GM23248 (cell line): ENCODE data around the gene GRB10. TPM values are rescaled to one million over a fixed set of nuclear protein-coding genes. Genes with fewer than 3 reads are reported as not detected.
"Not testable (repeated sequence)": the region's sequence is repeated elsewhere in the genome, so short reads cannot be mapped to it uniquely, and the experiment has no call there.

Source experiments
- DNase-seq: peaks from one replicate; pipeline ENCODE4 v3.0.0-alpha.2; 2015
- H2AFZ ChIP-seq: fragments of 200-600 bp; sonication (generic); 2 replicates; pipeline ENCODE4 v1.6.1; 2016; ENCODE audit warnings: antibody characterized with exemption
- H3F3A ChIP-seq: fragments of 200-600 bp; sonication (generic); 2 replicates; pipeline ENCODE4 v1.6.1; 2016; ENCODE audit warnings: mild to moderate bottlenecking, antibody characterized with exemption, mixed run types; ENCODE audit not compliant: insufficient read depth
- H3K27ac ChIP-seq: fragments of 200-600 bp; sonication (generic); 2 replicates; pipeline ENCODE4 v1.5.1; 2016; ENCODE audit warnings: mild to moderate bottlenecking
- H3K27me3 ChIP-seq: fragments of 200-600 bp; sonication (generic); replicated peaks from 2 replicates; pipeline ENCODE4 v1.6.1; 2016; ENCODE audit warnings: mild to moderate bottlenecking; ENCODE audit not compliant: insufficient read depth
- H3K36me3 ChIP-seq: fragments of 200-600 bp; sonication (generic); 2 replicates; pipeline ENCODE4 v1.6.1; 2016; ENCODE audit warnings: low read depth, mild to moderate bottlenecking
- H3K4me1 ChIP-seq: fragments of 200-600 bp; sonication (generic); 2 replicates; pipeline ENCODE4 v1.6.1; 2016; ENCODE audit warnings: mild to moderate bottlenecking; ENCODE audit not compliant: insufficient read depth
- H3K4me2 ChIP-seq: fragments of 200-600 bp; sonication (generic); one replicate; pipeline ENCODE4 v1.6.1; 2016; ENCODE audit warnings: mild to moderate bottlenecking; ENCODE audit not compliant: unreplicated experiment
- H3K4me3 ChIP-seq: fragments of 200-600 bp; sonication (generic); 2 replicates; pipeline ENCODE4 v1.5.1; 2016; ENCODE audit warnings: mild to moderate bottlenecking
- H3K79me2 ChIP-seq: fragments of 200-600 bp; sonication (generic); 2 replicates; pipeline ENCODE4 v1.6.1; 2016; ENCODE audit warnings: mild to moderate bottlenecking; ENCODE audit not compliant: insufficient read depth
- H3K9ac ChIP-seq: fragments of 200-600 bp; sonication (generic); 2 replicates; pipeline ENCODE4 v1.6.1; 2016; ENCODE audit warnings: mild to moderate bottlenecking
- H3K9me2 ChIP-seq: fragments of 200-600 bp; sonication (generic); 2 replicates; pipeline ENCODE4 v1.6.1; 2016; ENCODE audit warnings: mixed run types, mild to moderate bottlenecking, moderate library complexity; ENCODE audit not compliant: insufficient read depth
- H3K9me3 ChIP-seq: fragments of 200-600 bp; sonication (generic); one replicate; pipeline ENCODE4 v1.6.1; 2017; ENCODE audit warnings: low read depth
- H4K20me1 ChIP-seq: fragments of 200-600 bp; sonication (generic); 2 replicates; pipeline ENCODE4 v1.6.0; 2016; ENCODE audit not compliant: insufficient read depth
- EZH2 ChIP-seq: fragments of 200-600 bp; sonication (generic); IDR thresholded peaks from 2 replicates; pipeline ENCODE4 v1.6.1; 2018; ENCODE audit warnings: antibody characterized with exemption, mild to moderate bottlenecking; ENCODE audit not compliant: insufficient read depth, poor library complexity, severe bottlenecking
- EZH2phosphoT487 ChIP-seq: fragments of 200-600 bp; sonication (generic); IDR thresholded peaks from 2 replicates; pipeline ENCODE4 v1.6.1; 2018; ENCODE audit warnings: antibody characterized with exemption, moderate library complexity, mild to moderate bottlenecking, low read depth; ENCODE audit not compliant: insufficient read depth
- WGBS, 2 experiments: methylation state at CpG; one replicate each; pipeline ENCODE4 v1.1.6; 2015 to 2017; ENCODE audit warnings: low lambda C conversion rate in 2 of 2, low coverage in 1 of 2; ENCODE audit errors: missing lambda C conversion rate in 2 of 2; 5-methylcytosine and 5-hydroxymethylcytosine counted together
- in situ Hi-C: fragments of 300-500 bp; cut with MboI; formaldehyde crosslinking; loops from 2 replicates; pipeline ENCODE4 v1.15.0; 2020
- polyA plus RNA-seq: library from polyadenylated mRNA; unstranded; fragments of >200 nt; fragmentation: Nextera tagmentation; extraction: Ambion mirVana; gene quantifications from 2 replicates; pipeline ENCODE4 v1.2.1, GENCODE V29; 2016
- total RNA-seq: library from RNA; depleted of rRNA; stranded (reverse); fragments of >200 nt; shearing (Covaris generic); gene quantifications from 2 replicates; pipeline ENCODE4 v1.2.3, GENCODE V29; 2014

The GRB10 gene
- total and polyA plus RNA-seq, 2 experiments from 2014 or later, result 12.9 to 25.9 TPM

DNA sequence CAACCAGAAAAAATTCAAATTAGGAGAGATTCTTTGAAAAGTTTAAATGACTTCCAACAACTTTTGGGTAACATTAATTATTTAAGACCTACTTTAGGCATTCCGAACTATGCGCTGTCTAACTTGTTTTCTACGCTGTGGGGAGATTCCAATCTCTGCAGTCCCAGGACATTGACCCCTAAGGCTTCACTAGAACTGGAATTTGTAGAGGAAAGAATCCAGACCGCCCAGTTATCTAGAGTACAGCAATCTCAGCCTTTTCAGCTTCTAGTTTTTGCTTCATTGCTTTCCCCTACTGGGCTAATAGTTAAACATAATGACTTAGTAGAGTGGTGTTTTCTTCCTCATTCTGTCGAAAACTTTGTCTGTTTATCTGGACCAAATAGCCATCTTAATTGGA, 202.6 kb downstream of the GRB10 start:
- no peak overlapping the region for H2AFZ ChIP-seq
- in situ Hi-C loops, result no loop called here
- no peaks in the 10 kb centered on the region for H4K20me1 ChIP-seq
- no peak overlapping the region for H3K9ac ChIP-seq
- no peak for DNase-seq
- H3K79me2 ChIP-seq, result no peaks in the 10 kb centered on the region
- peaks cover 9% of the 10 kb centered on the region; the same call in 1 of the 2 replicates for H3K27me3 ChIP-seq
- no peaks in the 10 kb centered on the region for H3K9me2 ChIP-seq
- no peaks in the 10 kb centered on the region for H3F3A ChIP-seq
- H3K4me1 ChIP-seq, result no peaks in the 10 kb centered on the region
- no peak overlapping the region for H3K27ac ChIP-seq
- H3K36me3 ChIP-seq, result no peaks in the 10 kb centered on the region
- 61% methylated on average over 5 of the region's 5 CpGs for WGBS, 2 experiments
- H3K4me2 ChIP-seq, result no peak overlapping the region
- no peak overlapping the region for H3K4me3 ChIP-seq
- TF ChIP-seq EZH2phosphoT487 (no peak), EZH2 (no peak)
- H3K9me3 ChIP-seq, result no peaks in the 10 kb centered on the region

DNA sequence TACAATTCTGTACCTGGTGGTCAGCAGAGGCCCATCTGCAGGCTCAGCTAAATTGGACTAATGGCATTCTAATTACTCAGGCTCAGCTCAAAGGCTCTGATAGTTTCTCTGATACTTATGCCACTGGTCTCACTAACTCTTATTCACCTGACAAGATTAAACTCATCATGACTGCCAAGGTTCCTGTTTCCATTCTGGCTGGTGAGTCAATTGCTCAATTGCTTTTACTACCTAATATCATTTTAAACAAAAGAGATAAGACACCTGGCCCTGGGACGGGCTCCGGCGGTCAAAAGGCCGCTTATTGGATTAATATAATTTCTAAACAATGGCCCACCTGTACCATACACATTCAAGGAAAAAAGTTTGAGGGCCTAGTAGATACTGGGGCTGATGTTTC, 204.6 kb downstream of the GRB10 start:
- H3K9me2 ChIP-seq, H3K9me3 ChIP-seq, H3K36me3 ChIP-seq, H3K4me1 ChIP-seq, H3K4me3 ChIP-seq, H3K4me2 ChIP-seq, H3K79me2 ChIP-seq, H3K9ac ChIP-seq, H2AFZ ChIP-seq, H3K27me3 ChIP-seq, DNase-seq, H3F3A ChIP-seq, H4K20me1 ChIP-seq, H3K27ac ChIP-seq, in situ Hi-C loops: not testable (repeated sequence)
- WGBS, 2 experiments, result 75 to 78% methylated on average over 4 of the region's 4 CpGs

DNA sequence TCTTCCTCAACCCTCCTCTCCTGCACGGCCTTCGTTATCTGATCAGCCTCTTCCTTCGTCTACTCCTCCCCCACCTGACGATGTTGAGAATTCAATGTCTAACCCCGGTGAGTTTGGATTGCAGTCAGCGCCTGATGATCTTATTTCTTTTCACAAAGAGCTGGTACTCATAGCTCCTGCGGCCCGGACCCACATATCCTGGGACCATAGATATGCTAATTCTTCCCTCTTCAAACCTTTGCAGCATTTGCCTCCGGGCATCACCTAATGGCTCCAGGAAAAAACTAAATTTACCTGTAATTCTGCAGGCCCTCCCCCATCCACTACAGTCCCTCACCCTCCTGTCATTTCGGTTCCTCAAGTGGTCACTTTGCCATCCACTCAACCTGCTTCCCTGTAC, 205.1 kb downstream of the GRB10 start:
- in situ Hi-C loops, result no loop called here

DNA sequence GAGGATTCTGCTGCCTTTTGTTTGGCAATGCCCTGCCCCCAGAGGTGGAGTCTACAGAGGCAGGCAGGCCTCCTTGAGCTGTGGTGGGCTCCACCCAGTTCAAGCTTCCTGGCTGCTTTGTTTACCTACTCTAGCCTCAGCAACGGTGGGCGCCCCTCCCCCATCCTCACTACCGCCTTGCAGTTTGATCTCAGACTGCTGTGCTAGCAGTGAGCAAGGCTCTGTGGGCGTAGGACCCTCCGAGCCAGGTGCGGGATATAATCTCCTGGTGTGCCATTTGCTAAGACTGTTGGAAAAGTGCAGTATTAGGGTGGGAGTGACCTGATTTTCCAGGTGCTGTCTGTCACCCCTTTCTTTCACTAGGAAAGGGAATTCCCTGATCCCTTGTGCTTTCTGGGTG, 206.3 kb downstream of the GRB10 start:
- in situ Hi-C loops, H3K9me3 ChIP-seq, H3K36me3 ChIP-seq, H3K4me3 ChIP-seq, H3F3A ChIP-seq, H3K27me3 ChIP-seq, H3K27ac ChIP-seq, DNase-seq, H3K9me2 ChIP-seq, H3K9ac ChIP-seq, H3K79me2 ChIP-seq, H3K4me1 ChIP-seq, H4K20me1 ChIP-seq, H2AFZ ChIP-seq, H3K4me2 ChIP-seq: not testable (repeated sequence)
- 51 to 57% methylated on average over 6 of the region's 6 CpGs for WGBS, 2 experiments

More for the DNA sequence above, 205.1 kb downstream of the GRB10 start:
- Histone ChIP-seq H3K36me3 (no peaks in the 10 kb centered on the region), H3K9ac (no peak overlapping the region), H2AFZ (no peak overlapping the region), H3K27me3 (peaks cover 9% of the 10 kb centered on the region; the same call in 1 of the 2 replicates), H3K9me3 (no peaks in the 10 kb centered on the region), H3K4me3 (no peak overlapping the region), H3K9me2 (no peaks in the 10 kb centered on the region), H3K4me1 (no peaks in the 10 kb centered on the region), H3K79me2 (no peaks in the 10 kb centered on the region), H4K20me1 (no peaks in the 10 kb centered on the region), H3K27ac (no peak overlapping the region), H3F3A (no peaks in the 10 kb centered on the region), H3K4me2 (no peak overlapping the region)
- TF ChIP-seq EZH2, result no peak
- no peak for TF ChIP-seq EZH2phosphoT487
- DNase-seq, result no peak
- 63 to 68% methylated on average over 10 of the region's 10 CpGs for WGBS, 2 experiments

DNA sequence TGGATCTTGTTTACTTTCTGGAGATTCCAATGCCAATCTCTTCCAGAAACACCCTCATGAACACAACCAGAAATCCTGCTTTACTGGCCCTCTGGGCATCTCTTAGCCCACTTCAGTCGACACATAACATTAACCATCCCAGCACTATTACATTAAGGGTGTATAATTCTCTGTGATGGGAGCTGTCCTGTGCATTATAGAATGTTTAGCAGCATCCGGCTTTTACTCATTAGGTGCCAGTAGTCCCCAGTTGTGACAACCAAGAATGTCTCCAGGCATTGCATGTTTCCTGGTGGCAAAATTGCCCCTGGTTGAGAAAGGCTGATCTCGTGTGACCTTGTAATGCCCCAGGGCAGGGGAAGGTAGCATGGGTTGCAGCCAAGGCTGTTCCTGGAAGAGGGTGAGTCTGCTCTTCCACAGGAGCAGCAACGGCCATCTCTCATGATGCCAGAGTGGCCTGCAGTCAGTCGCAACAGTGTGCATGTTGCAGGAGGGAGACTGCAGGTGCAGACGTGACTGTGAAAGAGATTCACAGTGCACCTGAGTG, 214.9 kb downstream of the GRB10 start:
- no peak for DNase-seq
- TF ChIP-seq EZH2, result no peak
- TF ChIP-seq EZH2phosphoT487, result no peak
- no peaks in the 10 kb centered on the region for H3K9me2 ChIP-seq
- H3K79me2 ChIP-seq, result no peaks in the 10 kb centered on the region
- no peak overlapping the region for H3K9ac ChIP-seq
- H3K27ac ChIP-seq, result no peak overlapping the region
- no peak overlapping the region for H3K4me2 ChIP-seq
- H3K4me3 ChIP-seq, result no peak overlapping the region
- H3K27me3 ChIP-seq, result peaks cover 20% of the 10 kb centered on the region
- no peak overlapping the region for H2AFZ ChIP-seq
- H3K4me1 ChIP-seq, result no peaks in the 10 kb centered on the region
- no peaks in the 10 kb centered on the region for H3K9me3 ChIP-seq
- no peaks in the 10 kb centered on the region for H4K20me1 ChIP-seq
- 62 to 65% methylated on average over 6 of the region's 6 CpGs for WGBS, 2 experiments
- H3F3A ChIP-seq, result no peaks in the 10 kb centered on the region
- H3K36me3 ChIP-seq, result no peaks in the 10 kb centered on the region
- in situ Hi-C loops, result no loop called here
